Left ventricle myocardium inferior (tissue), 1 donor: ENCODE measurements around the gene AK6. TPM values are rescaled to one million over a fixed set of nuclear protein-coding genes. Genes with fewer than 3 reads are reported as not detected.

Source experiments
- DNase-seq: peaks from one replicate; pipeline ENCODE4 v3.0.0-alpha.2; 2020
- H3K27ac ChIP-seq: fragments of 200-600 bp; replicated peaks from 2 replicates; pipeline ENCODE4 v1.8.0; 2021
- H3K27me3 ChIP-seq: fragments of 200-600 bp; 2 replicates; pipeline ENCODE4 v1.8.0; 2021; ENCODE audit warnings: low read depth
- H3K36me3 ChIP-seq: fragments of 200-600 bp; 2 replicates; pipeline ENCODE4 v1.8.0; 2021
- H3K4me1 ChIP-seq: fragments of 200-600 bp; 2 replicates; pipeline ENCODE4 v1.8.0; 2021
- H3K4me3 ChIP-seq: fragments of 200-600 bp; 2 replicates; pipeline ENCODE4 v1.8.0; 2021; ENCODE audit warnings: mild to moderate bottlenecking, moderate library complexity
- H3K9me3 ChIP-seq: fragments of 200-600 bp; replicated peaks from 2 replicates; pipeline ENCODE4 v1.8.0; 2021
- intact Hi-C: fragments of 100-400 bp; cut with micrococcal nuclease; formaldehyde crosslinking; loops from one replicate; pipeline ENCODE4 v1.11.0; 2022
- total RNA-seq: library from RNA; stranded (reverse); fragmentation: NEBNext Ultra II Directional; extraction: Animal tissue kit (Norgen Biotek cat#: 25700); gene quantifications from one replicate; pipeline ENCODE4 v1.2.1, GENCODE V29; 2021
- TF ChIP-seq, protein P1 (sequence below): fragments of 200-600 bp; IDR thresholded peaks from 2 replicates; pipeline ENCODE4 v1.8.0; 2021; ENCODE audit warnings: antibody characterized with exemption, mild to moderate bottlenecking, borderline replicate concordance
- donor health status: DM: no; HTN: yes; CAD: no; lungs with severe emphysema.

AK6 gene
- total RNA-seq, 1 donor from 2014 or later, result 39.4 TPM

DNA sequence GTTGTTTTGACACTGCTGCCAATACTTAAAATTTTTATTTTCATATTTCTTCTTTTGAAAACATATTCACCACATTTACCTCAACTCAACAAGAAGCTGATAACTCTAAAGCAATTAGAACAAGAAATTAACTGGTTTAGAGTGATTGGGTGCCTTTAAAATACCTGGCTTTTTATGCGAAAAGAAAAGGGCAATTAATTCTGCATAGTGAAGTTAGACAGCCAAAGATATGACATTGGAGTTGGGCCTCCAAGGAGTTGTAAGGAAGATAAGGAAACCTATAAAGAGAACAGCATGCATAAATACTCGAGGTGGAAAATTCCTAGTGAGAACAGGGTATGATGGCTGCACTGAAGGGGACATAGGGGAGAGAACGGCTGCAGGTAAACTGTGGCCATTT, 9.6 kb downstream of the AK6 start:
- no peak overlapping the region for H3K27ac ChIP-seq
- H3K36me3 ChIP-seq, result peaks cover 26% of the 10 kb centered on the region
- H3K4me3 ChIP-seq, result no peak overlapping the region
- H3K4me1 ChIP-seq, result peaks cover 14% of the 10 kb centered on the region
- no peaks in the 10 kb centered on the region for H3K27me3 ChIP-seq
- TF ChIP-seq, protein P1, sequence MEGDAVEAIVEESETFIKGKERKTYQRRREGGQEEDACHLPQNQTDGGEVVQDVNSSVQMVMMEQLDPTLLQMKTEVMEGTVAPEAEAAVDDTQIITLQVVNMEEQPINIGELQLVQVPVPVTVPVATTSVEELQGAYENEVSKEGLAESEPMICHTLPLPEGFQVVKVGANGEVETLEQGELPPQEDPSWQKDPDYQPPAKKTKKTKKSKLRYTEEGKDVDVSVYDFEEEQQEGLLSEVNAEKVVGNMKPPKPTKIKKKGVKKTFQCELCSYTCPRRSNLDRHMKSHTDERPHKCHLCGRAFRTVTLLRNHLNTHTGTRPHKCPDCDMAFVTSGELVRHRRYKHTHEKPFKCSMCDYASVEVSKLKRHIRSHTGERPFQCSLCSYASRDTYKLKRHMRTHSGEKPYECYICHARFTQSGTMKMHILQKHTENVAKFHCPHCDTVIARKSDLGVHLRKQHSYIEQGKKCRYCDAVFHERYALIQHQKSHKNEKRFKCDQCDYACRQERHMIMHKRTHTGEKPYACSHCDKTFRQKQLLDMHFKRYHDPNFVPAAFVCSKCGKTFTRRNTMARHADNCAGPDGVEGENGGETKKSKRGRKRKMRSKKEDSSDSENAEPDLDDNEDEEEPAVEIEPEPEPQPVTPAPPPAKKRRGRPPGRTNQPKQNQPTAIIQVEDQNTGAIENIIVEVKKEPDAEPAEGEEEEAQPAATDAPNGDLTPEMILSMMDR, result no peak
- no peak for DNase-seq
- intact Hi-C loops, result no loop called here
- no peaks in the 10 kb centered on the region for H3K9me3 ChIP-seq

DNA sequence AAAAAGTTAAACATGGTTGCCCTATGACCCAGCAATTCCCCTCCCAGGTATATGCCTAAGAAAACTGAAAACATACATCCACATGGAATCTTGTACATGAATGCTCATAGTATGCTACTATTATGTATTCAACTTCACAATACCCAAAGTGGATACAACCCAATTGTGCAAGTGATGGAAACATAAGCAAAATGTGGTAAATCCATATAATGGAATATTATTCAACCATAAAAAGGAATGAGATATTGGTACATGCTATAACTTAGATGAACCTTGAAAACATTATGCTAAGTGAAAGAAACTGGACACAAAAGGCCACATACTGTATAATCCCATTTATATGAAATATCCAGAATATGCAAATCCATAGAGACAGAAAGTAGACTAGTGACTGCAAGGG, 18.7 kb downstream of the AK6 start:
- intact Hi-C loops, result no loop called here
- H3K27ac ChIP-seq, result no peak overlapping the region
- H3K4me3 ChIP-seq, result no peak overlapping the region
- H3K4me1 ChIP-seq, result no peaks in the 10 kb centered on the region
- H3K36me3 ChIP-seq, result peaks cover 56% of the 10 kb centered on the region
- no peaks in the 10 kb centered on the region for H3K27me3 ChIP-seq
- no peaks in the 10 kb centered on the region for H3K9me3 ChIP-seq
- TF ChIP-seq, protein P1, result no peak
- no peak for DNase-seq

DNA sequence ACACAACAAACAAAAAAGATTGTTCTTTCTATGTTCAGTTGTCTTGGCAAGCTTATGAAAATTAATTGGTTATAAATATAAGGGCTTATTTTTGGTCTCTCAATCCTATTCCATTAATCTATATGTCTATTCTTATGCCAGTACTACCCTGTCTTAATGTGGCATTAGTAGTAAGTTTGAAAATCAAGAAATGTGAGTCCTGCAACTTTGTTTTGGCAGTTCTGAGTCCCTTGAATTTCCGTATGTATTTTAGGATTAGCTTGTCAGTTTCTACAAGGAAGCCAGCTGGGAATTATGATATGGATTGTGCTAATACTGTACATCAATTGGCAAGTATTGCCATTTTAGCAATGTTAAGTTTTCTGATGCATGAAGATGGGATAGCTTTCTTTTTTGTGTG, 26.2 kb downstream of the AK6 start:
- H3K4me3 ChIP-seq, result no peak overlapping the region
- no peaks in the 10 kb centered on the region for H3K27me3 ChIP-seq
- no peak for DNase-seq

DNA sequence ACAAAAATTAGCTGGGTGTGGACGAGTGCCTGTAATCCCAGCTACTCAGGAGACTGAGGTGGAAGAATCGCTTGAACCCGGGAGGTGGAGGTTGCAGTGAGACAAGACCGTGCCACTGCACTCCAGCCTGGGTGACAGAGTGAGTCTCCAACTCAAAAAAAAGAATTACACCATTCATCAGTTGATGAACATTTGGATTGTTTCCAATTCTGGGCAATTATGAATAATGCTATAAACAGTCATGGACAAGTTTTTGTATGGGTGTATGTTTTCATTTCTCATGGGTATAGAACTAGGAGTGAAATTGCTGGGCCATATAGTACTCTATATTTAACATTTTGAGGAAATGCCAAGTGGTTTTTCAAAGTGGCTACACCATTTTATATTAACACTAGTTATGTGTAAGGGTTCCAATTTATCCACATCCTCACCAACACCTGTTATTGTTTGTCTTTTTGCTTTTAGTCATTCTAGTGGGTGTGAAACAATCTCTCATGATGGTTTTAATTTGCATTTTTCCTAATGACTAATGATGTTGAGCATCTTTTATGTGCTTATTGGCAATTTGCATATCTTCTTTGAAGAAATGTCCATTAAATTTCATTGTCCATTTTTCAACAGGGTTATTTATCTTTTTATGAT, 27.7 kb downstream of the AK6 start:
- H3K4me3 ChIP-seq, result no peak overlapping the region
- no peaks in the 10 kb centered on the region for H3K9me3 ChIP-seq
- DNase-seq, result no peak
- H3K27me3 ChIP-seq, result no peaks in the 10 kb centered on the region
- H3K4me1 ChIP-seq, result no peaks in the 10 kb centered on the region
- TF ChIP-seq, protein P1, result no peak
- no peak overlapping the region for H3K27ac ChIP-seq
- no peaks in the 10 kb centered on the region for H3K36me3 ChIP-seq
- intact Hi-C loops, result no loop called here

More for the DNA sequence above, 26.2 kb downstream of the AK6 start:
- H3K9me3 ChIP-seq, result no peaks in the 10 kb centered on the region
- no peak overlapping the region for H3K27ac ChIP-seq
- no peaks in the 10 kb centered on the region for H3K36me3 ChIP-seq
- no peaks in the 10 kb centered on the region for H3K4me1 ChIP-seq
- TF ChIP-seq, protein P1, result no peak
- intact Hi-C loops, result no loop called here

DNA sequence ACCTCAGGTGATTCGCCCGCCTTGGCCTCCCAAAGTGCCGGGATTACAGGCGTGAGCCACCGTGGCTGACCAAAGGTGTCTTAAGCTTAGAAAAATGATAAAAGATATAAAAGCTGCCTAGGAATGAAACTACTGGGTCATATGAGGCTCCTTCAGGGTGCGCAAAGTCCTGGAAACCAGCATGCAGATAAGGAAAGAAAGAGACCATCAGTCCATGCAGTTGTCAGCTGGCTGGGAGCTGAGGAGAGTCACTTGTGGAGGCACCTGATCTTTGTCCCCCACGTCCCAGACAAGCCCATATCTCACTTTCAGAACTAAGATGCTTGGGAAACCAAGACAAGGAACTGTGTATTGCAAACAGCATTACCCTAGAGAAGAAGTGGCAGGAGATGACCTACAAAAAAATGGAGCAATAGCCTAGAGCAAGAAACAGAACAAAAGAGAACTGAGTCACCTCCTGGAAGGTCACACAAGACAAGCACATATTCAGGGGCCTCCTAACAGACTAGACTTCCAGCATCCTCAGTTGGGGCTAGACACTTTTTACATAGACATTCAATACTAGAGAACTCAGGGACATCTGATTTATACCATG, 33.9 kb downstream of the AK6 start:
- Histone ChIP-seq H3K36me3 (no peaks in the 10 kb centered on the region), H3K4me1 (peaks cover 24% of the 10 kb centered on the region), H3K27ac (no peak overlapping the region), H3K9me3 (no peaks in the 10 kb centered on the region), H3K27me3 (no peaks in the 10 kb centered on the region), H3K4me3 (no peak overlapping the region)
- intact Hi-C loops, result no loop called here
- TF ChIP-seq, protein P1, result no peak
- no peak for DNase-seq
